ENCODE results near the gene BRD4.

GRCh38 chr19:15197275-15197941 lies 134.9 kb downstream of the BRD4 start:
- no peak for TF ChIP-seq ARNTL (CRISPR knock-in tag; IDR thresholded peaks at IDR 0.05)
- no peak for TF ChIP-seq ZMAT3 (CRISPR knock-in tag; conservative IDR thresholded peaks at IDR 0.05)
- no peak for TF ChIP-seq ZSCAN29 (CRISPR knock-in tag; conservative IDR thresholded peaks at IDR 0.05)
- TF ChIP-seq HNRNPLL (IDR thresholded peaks at IDR 0.05; ENCODE audit: low read depth, low read length, poor library complexity, severe bottlenecking), result no peak
- no peak for TF ChIP-seq ATF4 (CRISPR knock-in tag; IDR thresholded peaks at IDR 0.05)
- no peak for TF ChIP-seq ZBTB10 (CRISPR knock-in tag; IDR thresholded peaks at IDR 0.05; ENCODE audit: borderline replicate concordance)
- TF ChIP-seq TOE1 (CRISPR knock-in tag; IDR thresholded peaks at IDR 0.05), result no peak
- TF ChIP-seq NFE2 (CRISPR knock-in tag; IDR thresholded peaks at IDR 0.05), result no peak
- TF ChIP-seq ETS1 (CRISPR knock-in tag; IDR thresholded peaks at IDR 0.05), result no peak
- TF ChIP-seq NKX3-1 (CRISPR knock-in tag; IDR thresholded peaks at IDR 0.05), result no peak
- no peak for TF ChIP-seq GTF2F1 (IDR thresholded peaks at IDR 0.05; ENCODE audit: low read length)
